Measurements from ENCODE around the gene C19orf44.
"Not testable (repeated sequence)": the region's sequence is repeated elsewhere in the genome, so short reads cannot be mapped to it uniquely, and the experiment has no call there.

Gene C19orf44

GRCh38 chr19:16495982-16496612 is at the start of gene C19orf44, which contains the start of gene CALR3:
Gene C19orf44, plus strand, starts transcription at chr19:16496394. Its CDS starts 4,399 bp downstream, at chr19:16500793.
Gene CALR3, minus strand, starts transcription at chr19:16496167. Its CDS starts 38 bp downstream, at chr19:16496129.
- FAIRE-seq, result peak; percentile 97

GRCh38 chr19:16446724-16447368 is 49.3 kb upstream of the C19orf44 start:
- FAIRE-seq, result no peak

DNA sequence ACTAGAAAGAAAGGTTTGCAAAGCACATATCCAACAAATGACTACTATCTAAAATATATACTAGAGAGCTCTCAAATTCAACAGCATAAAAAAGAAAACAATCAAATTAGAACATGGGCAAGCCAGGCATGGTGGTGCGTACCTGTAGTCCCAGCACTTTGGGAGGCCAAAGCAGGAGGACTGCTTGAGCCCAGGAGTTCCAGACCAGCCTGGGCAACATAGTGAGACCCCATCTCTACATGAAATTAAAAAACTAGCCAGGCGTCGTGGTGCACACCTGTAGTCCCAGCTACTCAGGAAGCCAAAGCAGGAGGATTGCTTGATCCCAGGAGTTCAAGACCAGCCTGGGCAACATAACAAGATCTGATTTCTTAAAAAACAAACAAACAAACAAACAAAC is 47.3 kb upstream of the C19orf44 start:
- not testable (repeated sequence) for FAIRE-seq

DNA sequence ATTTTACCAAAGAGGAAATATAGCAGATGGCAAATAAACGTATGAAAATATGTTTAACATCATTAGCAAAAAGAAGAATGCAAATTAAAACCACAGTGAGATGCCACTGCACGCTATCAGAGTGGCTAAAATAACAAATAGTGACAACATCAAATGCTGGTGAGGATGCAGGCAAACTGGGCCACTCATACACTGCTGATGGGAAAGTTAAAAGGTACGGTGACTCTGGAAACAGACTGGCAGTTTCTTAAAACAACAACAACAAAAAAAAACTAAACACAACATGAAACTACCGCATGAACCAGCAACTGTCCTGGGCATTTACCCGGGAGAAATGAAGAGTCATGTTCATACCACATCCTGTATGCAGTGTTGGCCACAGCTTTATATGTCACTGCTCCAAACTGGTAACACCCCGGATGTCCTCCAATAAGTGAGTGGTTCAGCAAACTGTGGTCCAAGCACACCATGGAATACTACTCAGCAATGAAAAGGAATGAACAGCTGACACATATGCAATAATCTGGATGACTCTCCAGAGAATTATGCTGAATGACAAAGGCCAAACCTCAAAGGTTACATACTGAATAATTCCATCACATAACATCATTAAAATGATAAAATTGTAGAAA is 46.7 kb upstream of the C19orf44 start:
- no peak for FAIRE-seq

GRCh38 chr19:16452325-16452724 is 43.9 kb upstream of the C19orf44 start:
- no peak for FAIRE-seq

DNA sequence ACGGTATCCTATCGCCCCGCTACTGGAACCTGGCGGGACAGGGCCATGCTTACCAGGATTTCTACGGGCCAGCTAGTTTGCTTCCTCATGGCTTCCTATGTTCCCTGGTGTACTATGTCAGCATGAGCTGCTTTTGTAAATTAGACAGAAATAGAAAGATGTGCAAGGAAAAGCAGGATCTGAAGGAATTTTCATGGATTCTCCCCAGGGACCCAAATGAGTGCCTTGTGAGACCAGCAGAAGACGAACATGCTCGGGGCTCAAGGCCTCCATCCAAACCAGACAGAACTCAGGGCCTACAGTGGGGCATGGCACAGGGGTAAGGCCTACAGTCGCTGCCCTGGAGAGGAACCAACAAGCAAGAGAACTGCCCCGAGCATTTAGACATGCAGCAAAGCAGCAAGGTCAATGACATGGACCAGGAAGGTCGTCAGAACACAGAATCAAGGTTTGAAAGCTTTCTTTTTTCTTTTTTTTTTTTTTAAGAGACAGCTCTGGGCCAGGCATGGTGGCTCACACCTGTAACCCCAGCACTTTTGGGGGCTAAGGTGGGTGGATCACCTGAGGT is 41.8 kb upstream of the C19orf44 start:
- no peak for FAIRE-seq

- no peak for FAIRE-seq
These were observed 40.7 kb upstream of the C19orf44 start for GRCh38 chr19:16455489-16455888.

DNA sequence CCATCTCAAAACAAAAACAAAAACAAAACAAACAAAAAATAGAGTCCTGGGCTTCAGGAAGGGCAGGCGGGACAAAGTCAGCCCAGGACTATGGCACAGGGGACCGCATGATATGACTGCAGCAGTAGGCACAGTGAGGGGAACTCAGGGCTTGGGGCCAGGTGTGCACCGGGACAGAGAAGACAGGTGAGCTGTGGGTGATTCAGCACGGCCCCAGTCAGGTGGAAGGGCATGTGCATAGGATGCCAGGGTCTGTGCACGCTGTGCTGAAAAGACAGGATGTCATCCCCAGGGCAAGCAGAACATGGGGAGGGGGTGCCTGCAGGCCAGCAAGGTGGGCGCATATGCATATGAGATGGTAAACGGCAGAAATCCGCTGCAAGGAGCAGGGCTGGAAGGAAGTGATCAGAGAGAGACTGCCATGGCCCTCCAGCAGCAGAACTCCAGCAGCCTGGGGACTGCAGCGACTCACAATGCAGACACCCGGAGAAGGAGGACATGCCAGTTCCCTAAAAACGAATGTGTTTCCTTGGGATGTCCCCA is 39.5 kb upstream of the C19orf44 start:
- FAIRE-seq, result no peak

DNA sequence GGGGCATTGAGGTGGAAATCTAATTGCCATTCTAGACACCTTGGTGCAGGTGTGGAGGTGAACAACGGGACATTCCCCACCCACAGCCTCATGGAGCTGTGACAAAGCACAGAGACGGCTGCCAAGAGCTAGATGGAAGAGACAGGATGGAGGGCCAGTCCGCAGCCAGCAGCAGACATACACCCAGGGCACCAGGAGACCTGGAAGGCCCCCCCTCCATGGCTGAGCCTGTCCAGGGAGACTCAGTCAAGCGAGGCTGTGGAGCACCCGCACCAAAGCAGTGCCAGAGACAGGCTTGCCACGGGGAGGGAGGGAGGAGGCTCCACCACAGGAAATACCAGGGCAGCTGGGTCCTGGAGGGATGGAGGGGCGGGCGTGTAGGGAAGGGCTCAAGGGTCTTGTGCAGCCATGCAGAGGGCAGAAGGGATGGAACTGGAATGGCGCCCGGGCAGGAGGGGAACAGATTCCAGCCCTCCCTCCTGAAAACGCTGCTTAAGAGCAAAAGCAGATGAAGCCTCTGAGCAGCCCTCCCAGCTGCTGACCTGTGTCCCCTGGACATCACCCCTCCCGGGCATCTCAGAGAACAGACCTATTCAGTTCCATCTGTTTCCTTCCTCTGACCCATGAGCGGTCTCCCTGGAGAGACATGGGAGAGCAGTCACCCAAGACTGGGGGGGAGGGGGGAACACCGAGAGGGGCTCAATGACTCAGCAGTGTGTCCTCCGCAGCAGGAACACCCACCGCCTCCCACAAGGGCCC is 38.8 kb upstream of the C19orf44 start:
- no peak for FAIRE-seq

GRCh38 chr19:16457954-16458331 is 38.3 kb upstream of the C19orf44 start:
- no peak for FAIRE-seq

DNA sequence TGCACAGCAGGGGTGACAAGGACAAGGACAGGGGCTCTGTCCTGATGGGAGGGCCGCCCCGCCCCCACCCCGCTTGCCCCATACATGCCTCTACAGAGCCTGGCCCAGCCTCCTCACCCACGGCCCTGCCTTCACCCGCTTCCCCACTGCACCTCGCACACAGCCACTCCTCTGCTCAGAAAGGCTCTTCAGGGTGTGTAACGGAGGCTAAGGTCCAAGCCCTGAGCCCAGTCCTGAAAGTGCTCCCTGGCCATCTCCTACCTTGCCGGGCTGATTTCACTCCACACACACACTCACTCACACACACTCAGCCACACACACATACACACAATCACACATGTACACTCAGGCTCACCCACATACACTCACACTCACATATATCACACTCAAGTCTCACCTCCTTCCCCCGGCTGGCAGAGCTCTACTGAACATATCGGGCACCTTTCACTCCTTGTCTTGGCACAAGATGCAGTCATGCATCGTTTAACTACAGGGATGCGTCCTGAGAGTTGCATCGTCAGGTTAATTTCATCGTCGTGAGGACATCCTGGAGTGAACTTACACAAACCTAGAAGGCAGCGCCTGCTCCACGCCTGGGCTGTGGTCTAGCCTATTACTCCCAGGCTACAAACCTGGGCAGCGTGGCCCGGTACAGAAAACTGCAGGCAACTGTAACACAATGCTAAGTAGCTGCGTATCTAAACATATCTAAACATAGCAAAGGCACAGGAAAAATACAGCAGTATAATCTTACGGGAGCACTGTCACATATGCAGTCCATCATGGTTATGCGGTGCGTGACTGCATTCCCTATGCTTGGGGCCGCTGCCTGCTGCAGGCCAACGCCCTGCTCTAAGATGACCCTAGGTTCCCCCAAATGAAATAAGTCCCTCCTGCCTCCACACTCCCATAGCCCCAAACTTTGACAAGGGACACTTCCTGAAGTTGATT is 37.5 kb upstream of the C19orf44 start:
- FAIRE-seq, result no peak

- FAIRE-seq, result no peak
These were observed 36.5 kb upstream of the C19orf44 start for GRCh38 chr19:16459680-16460079.

GRCh38 chr19:16460454-16460853 is 35.7 kb upstream of the C19orf44 start:
- no peak for FAIRE-seq

- FAIRE-seq, result no peak
These were observed 34.6 kb upstream of the C19orf44 start for GRCh38 chr19:16461630-16462051.

- no peak for FAIRE-seq
These were observed 33.4 kb upstream of the C19orf44 start for GRCh38 chr19:16462757-16463250.

GRCh38 chr19:16463341-16463990 is 32.7 kb upstream of the C19orf44 start:
- FAIRE-seq, result no peak

GRCh38 chr19:16463991-16464575 is 32.1 kb upstream of the C19orf44 start:
- no peak for FAIRE-seq

- no peak for FAIRE-seq
These were observed 31.0 kb upstream of the C19orf44 start for GRCh38 chr19:16465239-16465638.

- not testable (repeated sequence) for FAIRE-seq
These were observed 29.3 kb upstream of the C19orf44 start for GRCh38 chr19:16466802-16467427.

DNA sequence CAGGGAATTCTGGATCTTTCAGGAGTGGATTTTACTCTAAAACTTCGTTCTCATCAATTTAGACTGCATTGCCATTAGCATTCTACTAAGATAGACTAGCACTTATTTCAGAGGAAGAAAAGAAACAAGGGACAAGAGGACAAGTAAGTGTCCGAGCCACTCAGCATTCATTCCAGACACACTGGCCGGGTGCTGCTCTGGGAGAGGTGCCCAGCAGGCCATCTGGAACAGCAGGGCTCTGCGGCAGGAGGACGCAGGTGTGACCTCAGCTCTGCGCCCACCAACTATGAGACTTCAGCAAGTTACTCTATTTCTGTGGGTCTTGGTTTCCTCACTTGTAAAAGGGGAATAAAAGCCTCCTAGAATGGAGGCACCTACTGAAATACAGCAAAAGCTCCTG is 28.6 kb upstream of the C19orf44 start:
- FAIRE-seq, result no peak

All from G401.6 (cell line).